GM12872 (cell line): ENCODE data around the gene HAUS7.

Experiments used
- TF ChIP-seq, protein P1 (sequence below): IDR thresholded peaks from 3 replicates; pipeline ENCODE4 v1.5.1; 2011; ENCODE audit warnings: low read depth, mild to moderate bottlenecking, low read length, moderate library complexity; ENCODE audit not compliant: insufficient read depth

HAUS7 gene

GRCh38 chrX:153492543-153492942 lies 22.2 kb upstream of the HAUS7 start:
- TF ChIP-seq, protein P1, sequence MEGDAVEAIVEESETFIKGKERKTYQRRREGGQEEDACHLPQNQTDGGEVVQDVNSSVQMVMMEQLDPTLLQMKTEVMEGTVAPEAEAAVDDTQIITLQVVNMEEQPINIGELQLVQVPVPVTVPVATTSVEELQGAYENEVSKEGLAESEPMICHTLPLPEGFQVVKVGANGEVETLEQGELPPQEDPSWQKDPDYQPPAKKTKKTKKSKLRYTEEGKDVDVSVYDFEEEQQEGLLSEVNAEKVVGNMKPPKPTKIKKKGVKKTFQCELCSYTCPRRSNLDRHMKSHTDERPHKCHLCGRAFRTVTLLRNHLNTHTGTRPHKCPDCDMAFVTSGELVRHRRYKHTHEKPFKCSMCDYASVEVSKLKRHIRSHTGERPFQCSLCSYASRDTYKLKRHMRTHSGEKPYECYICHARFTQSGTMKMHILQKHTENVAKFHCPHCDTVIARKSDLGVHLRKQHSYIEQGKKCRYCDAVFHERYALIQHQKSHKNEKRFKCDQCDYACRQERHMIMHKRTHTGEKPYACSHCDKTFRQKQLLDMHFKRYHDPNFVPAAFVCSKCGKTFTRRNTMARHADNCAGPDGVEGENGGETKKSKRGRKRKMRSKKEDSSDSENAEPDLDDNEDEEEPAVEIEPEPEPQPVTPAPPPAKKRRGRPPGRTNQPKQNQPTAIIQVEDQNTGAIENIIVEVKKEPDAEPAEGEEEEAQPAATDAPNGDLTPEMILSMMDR, result no peak

- TF ChIP-seq, protein P1, result no peak
Observed at GRCh38 chrX:153491918-153492317, 21.5 kb upstream of the HAUS7 start.

DNA sequence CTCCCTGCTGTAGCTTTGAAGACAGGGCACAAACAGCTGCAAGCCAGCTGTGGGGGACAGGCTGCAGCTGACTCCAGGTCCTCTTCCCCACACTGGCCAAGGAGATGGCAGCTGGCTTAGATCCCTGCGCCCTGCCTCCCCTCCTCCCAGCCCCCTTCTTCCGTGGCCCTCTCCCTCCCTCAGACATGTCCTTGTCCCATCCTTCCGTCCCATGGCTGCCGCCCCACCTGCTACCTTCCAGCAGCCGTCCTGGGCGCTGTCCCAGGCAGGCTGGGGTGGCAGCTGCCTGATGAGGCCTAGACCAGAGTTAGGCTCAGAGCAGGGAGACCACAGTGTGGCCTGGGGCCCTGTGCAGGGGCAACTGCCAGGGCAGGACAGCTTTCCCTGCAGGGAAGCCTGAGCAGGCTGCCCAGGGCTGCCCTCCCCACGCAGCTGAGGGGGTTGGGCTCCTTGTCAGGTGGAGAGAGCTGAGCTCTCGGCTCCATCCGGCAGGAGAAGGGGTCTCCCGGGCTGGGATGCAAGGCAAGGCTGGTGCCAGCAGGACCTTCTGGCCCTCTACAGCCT lies 21.1 kb upstream of the HAUS7 start:
- TF ChIP-seq, protein P1, result no peak

GRCh38 chrX:153490217-153490930 lies 20.0 kb upstream of the HAUS7 start:
- TF ChIP-seq, protein P1, result no peak

DNA sequence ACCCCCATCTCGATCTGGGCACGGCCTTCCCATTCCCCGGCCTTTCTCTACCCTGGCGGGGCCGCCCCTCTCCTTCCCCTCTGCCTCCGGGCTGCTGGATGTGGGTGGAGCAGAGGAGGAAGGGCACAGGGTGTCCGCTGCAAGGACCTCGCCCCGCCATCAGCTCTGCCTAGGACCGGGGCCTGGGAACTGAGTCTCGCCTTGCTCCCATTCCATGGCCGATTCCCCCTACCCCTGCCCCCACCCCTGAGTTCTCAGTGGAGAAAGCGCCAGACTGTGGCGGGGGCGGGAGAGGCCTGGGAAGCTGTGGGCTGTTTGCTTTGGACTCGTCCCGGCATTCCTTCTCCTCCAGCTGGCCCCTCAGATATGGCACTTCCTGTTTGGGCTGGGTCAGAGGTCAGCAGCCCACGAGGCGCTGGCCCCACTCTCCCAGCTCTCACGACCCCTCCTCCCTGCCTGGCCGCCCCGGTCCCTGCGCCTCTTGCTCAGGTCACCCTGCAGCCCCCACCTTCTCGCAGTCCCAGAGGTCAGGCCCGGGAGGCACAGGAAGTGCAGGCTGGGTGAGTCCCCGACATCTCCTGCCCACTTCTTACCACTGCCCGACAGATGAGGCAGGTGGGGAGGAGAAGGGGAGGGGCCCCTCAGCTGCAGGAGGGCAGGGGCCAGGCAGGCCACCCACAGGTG lies 18.0 kb upstream of the HAUS7 start:
- TF ChIP-seq, protein P1, result no peak

GRCh38 chrX:153487590-153488071 lies 17.3 kb upstream of the HAUS7 start:
- TF ChIP-seq, protein P1, result no peak

GRCh38 chrX:153486171-153486570 lies 15.8 kb upstream of the HAUS7 start:
- TF ChIP-seq, protein P1, result no peak
